Epithelial cell of proximal tubule (primary cell): Measurements from ENCODE around the gene SLC44A1. TPM values are rescaled to one million over a fixed set of nuclear protein-coding genes. Genes with fewer than 3 reads are reported as not detected.
A peak's percentile ranks its signal among the peaks of the same experiment; 100 is the strongest.

Source experiments
- DNase-seq: peaks from one replicate; pipeline ENCODE4 v3.0.0-alpha.2; 2011; ENCODE audit warnings: low read depth
- H3K4me3 ChIP-seq: 2 replicates; pipeline ENCODE4 v1.5.1; 2011; ENCODE audit warnings: low read depth, mild to moderate bottlenecking, low read length
- total RNA-seq: library from RNA; depleted of rRNA; stranded (reverse); fragments of >200 nt; gene quantifications from 2 replicates; pipeline ENCODE4 v1.2.3, GENCODE V29; 2015
- TF ChIP-seq, protein P1 (sequence below): conservative IDR thresholded peaks from 2 replicates; pipeline ENCODE4 v1.5.1; 2012; ENCODE audit warnings: low read depth, mild to moderate bottlenecking, low read length

Gene SLC44A1
- total RNA-seq, 1 donor from 2014 or later, result 21.2 TPM

DNA sequence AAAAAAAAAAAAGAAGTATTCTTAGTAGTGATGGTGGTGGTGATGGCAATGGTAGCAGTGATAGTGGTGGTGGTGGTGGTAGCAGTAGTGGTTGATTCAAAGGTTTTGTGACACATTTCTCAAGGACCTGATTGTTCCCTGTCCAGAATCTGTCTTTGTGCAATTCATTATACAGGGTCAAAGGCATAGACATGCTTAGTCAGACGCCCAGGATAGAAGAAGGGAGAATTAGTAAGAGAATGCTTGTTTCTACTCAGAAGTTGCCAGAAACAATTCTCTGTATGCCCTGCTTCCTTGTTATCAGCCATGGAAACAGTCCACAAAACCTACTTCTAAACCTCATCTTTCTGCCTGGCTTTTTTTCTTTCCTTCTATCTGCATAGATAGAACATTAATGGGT is 89.4 kb downstream of the SLC44A1 start:
- TF ChIP-seq, protein P1, sequence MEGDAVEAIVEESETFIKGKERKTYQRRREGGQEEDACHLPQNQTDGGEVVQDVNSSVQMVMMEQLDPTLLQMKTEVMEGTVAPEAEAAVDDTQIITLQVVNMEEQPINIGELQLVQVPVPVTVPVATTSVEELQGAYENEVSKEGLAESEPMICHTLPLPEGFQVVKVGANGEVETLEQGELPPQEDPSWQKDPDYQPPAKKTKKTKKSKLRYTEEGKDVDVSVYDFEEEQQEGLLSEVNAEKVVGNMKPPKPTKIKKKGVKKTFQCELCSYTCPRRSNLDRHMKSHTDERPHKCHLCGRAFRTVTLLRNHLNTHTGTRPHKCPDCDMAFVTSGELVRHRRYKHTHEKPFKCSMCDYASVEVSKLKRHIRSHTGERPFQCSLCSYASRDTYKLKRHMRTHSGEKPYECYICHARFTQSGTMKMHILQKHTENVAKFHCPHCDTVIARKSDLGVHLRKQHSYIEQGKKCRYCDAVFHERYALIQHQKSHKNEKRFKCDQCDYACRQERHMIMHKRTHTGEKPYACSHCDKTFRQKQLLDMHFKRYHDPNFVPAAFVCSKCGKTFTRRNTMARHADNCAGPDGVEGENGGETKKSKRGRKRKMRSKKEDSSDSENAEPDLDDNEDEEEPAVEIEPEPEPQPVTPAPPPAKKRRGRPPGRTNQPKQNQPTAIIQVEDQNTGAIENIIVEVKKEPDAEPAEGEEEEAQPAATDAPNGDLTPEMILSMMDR, result no peak

DNA sequence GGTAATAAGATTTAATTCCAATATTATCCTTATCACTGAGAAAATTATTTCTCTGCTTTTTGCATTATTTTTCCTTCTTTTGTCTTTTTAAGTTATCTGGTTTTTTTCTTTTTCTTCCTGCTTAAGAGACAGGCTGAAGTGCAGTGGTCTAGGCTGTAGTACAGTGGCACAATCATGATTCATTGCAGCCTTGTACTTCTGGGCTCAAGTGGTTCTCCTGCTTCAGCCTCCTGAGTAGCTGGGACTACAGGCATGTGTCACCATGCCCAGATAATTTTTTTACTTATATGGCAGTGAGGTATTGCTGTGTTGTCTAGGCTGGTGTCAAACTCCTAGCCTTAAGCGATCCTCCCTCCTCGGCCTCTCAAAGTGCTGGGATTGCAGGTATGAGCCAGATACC is 93.9 kb downstream of the SLC44A1 start:
- no peak overlapping the region for H3K4me3 ChIP-seq
- TF ChIP-seq, protein P1, result no peak
- DNase-seq, result no peak

More for the DNA sequence above, 89.4 kb downstream of the SLC44A1 start:
- no peak for DNase-seq
- no peak overlapping the region for H3K4me3 ChIP-seq

DNA sequence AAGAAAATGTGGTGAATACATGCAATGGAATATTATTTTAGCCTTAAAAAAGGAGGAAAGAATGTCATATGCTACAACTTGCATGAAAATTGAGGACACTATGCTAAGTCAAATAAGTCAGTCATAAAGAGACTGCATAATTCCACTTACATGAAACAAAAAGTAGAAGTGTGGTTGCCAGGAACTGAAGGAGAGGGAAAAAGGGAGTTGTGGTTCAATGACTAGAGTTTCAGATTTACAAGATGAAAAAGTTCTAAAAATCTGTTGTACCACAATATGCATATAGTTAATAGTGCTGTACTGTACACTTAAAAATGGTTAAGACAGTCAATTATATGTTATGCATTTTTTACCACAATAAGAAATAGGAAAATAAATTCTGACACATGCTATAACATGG is 95.4 kb downstream of the SLC44A1 start:
- no peak for DNase-seq

DNA sequence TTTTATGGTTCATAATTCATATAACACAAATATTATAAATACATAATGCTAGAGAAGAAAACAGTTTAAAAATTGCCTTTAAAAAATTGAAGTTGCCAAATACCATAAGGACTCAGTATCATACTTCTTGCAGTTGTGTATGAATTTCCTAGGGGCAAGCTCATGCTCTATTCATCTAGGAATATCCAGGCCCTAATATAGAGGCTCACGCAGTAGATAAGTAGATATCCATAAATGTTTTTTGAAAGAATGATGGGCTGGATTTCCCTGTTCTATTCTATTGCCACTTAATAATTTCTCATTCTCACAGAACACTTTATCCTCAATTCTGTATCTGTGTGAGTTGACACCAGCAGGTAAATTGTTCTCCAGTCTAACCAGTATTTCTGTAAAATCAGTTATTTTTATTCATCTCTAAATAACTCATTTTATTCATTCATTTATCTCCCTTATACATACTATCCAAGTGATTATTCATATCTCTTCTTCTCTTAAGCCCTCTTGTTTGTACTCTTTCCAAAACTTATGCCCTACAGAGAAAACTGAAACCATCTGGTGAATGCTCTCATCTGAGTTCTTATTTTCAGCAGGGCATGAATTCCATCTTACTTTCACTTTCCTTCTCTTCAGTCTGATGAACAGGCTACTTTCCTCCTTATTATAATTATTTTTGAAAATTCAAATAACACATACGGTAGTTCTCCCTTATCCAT is 97.1 kb downstream of the SLC44A1 start:
- DNase-seq, result no peak
- peak overlapping the region; percentile 34 for H3K4me3 ChIP-seq
- TF ChIP-seq, protein P1, result no peak

More for the DNA sequence above, 95.4 kb downstream of the SLC44A1 start:
- no peak overlapping the region for H3K4me3 ChIP-seq
- TF ChIP-seq, protein P1, result no peak

DNA sequence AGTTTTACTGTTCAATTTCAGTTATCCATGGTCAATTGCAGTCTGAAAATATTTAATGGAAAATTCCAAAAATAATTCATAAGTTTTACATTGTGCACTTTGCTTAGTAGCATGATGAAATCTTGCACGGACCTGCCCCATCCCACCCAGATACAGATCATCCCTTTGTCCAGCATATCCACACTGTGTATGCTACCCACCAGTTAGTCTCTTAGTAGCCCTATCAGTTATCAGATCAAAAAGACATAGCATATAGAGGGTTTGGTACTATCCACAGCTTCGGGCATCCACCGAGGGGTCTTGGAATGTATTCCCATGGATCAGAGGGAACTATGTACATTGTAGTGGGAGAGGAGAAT is 97.7 kb downstream of the SLC44A1 start:
- H3K4me3 ChIP-seq, result peak overlapping the region; percentile 34
- no peak for DNase-seq
- TF ChIP-seq, protein P1, result no peak

DNA sequence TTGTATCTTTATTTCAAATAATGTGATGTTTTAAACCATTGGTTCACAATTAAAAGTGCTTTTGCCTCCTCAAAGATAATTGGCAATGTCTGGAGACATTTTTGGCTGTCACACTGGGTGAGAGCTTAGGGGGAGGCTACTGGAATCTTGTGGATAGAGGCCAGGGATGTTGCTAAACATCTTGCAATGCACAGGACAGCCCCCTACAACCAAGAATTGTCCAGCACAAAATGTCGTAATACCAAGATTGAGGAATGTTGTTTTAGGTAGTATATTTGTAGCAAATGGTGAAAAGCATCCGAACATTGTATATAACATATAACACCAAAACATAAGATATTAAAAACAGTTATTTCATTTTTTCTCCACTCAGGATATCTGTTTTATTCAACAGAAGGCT is 99.8 kb downstream of the SLC44A1 start:
- DNase-seq, result no peak
- no peak overlapping the region for H3K4me3 ChIP-seq
- TF ChIP-seq, protein P1, result no peak

DNA sequence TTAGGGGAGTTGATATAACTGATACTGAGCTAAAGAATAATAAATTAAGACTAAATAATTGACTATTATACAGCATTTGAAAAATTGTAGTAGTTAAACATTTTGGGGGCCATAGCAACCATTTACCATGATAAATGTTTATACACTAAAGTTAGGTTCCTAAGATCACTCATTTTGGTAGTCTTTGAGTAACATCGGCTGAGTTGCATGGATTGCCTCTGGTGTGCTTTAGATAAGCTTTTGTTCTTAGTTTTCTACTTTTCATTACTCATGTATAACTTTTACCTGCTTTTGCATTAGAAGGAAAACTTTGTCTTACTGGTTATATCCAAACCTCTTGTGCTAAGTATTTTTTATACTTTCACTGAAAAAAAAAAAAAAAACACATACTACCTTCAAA is 101.2 kb downstream of the SLC44A1 start:
- DNase-seq, result no peak
- no peak overlapping the region for H3K4me3 ChIP-seq
- TF ChIP-seq, protein P1, result no peak
